ENCODE measurements around the gene DNAH5. TPM values are rescaled to one million over a fixed set of nuclear protein-coding genes. Genes with fewer than 3 reads are reported as not detected.

Gene DNAH5
- total RNA-seq, 1 donor = 1.3 TPM

GRCh38 chr5:13745508-13745907, 199.0 kb downstream of the DNAH5 start:
- no peak for TF ChIP-seq CTCF (IDR thresholded peaks at IDR 0.05; ENCODE audit: insufficient read depth, low read depth, low read length)
- no peak overlapping the region for H3K4me3 ChIP-seq (ENCODE audit: low read depth, low read length)
- DNase-seq (ENCODE audit: low read depth) = peak; percentile 6

DNA sequence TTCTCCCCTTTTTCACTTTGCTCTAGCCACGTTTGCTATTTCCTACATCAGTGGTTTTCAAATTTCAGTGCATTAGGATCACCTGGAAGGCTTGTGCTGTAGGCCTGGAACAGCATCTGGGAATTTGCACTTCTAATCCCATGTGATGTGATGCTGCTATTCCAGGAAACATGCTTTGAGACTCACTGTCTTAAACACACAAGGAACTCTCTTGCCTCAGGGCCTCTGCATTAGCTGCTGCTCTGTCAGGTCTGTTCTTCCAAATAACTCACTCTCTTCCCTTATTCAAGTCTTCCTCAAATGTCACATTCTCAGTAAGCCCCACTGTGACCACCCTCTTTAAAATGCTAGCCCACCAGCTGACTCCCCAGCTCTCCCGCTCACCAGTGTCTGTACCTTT, 204.0 kb downstream of the DNAH5 start:
- H3K4me3 ChIP-seq (ENCODE audit: low read depth, low read length) = no peak overlapping the region
- DNase-seq (ENCODE audit: low read depth) = no peak
- no peak for TF ChIP-seq CTCF (IDR thresholded peaks at IDR 0.05; ENCODE audit: insufficient read depth, low read depth, low read length)

- H3K4me3 ChIP-seq (ENCODE audit: low read depth, low read length) = no peak overlapping the region
- DNase-seq (ENCODE audit: low read depth) = no peak
- no peak for TF ChIP-seq CTCF (IDR thresholded peaks at IDR 0.05; ENCODE audit: insufficient read depth, low read depth, low read length)
Observed at GRCh38 chr5:13739479-13739878, 205.0 kb downstream of the DNAH5 start.

- H3K4me3 ChIP-seq (ENCODE audit: low read depth, low read length) = no peak overlapping the region
- no peak for DNase-seq (ENCODE audit: low read depth)
- no peak for TF ChIP-seq CTCF (IDR thresholded peaks at IDR 0.05; ENCODE audit: insufficient read depth, low read depth, low read length)
Observed at GRCh38 chr5:13735691-13736090, 208.8 kb downstream of the DNAH5 start.

GRCh38 chr5:13731121-13731628, 213.3 kb downstream of the DNAH5 start:
- TF ChIP-seq CTCF (IDR thresholded peaks at IDR 0.05; ENCODE audit: insufficient read depth, low read depth, low read length) = no peak
- DNase-seq (ENCODE audit: low read depth) = no peak

GRCh38 chr5:13708906-13709305, 235.6 kb downstream of the DNAH5 start:
- no peak for TF ChIP-seq CTCF (IDR thresholded peaks at IDR 0.05; ENCODE audit: insufficient read depth, low read depth, low read length)
- no peak overlapping the region for H3K4me3 ChIP-seq (ENCODE audit: low read depth, low read length)
- DNase-seq (ENCODE audit: low read depth) = no peak

More at GRCh38 chr5:13731121-13731628, 213.3 kb downstream of the DNAH5 start:
- H3K4me3 ChIP-seq (ENCODE audit: low read depth, low read length) = no peak overlapping the region

DNA sequence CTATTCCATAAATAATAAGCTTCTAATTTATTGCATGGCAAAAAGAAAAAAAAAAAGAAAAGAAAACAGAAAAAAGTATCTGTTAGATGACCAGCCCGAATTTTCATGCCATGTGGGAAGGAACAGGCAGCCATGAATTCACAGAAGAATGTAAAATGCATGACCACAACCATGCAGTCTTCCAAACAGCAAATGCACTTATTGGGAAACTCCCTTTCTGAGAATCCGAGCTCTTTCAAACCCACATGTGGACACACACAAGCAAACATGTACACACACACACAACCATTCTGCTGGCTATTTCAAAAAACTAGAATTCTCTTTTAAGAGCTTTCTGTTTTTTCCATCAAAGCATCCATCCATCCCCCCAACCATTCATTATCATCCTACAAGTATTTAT, 236.1 kb downstream of the DNAH5 start:
- DNase-seq (ENCODE audit: low read depth) = no peak
- no peak for TF ChIP-seq CTCF (IDR thresholded peaks at IDR 0.05; ENCODE audit: insufficient read depth, low read depth, low read length)
- H3K4me3 ChIP-seq (ENCODE audit: low read depth, low read length) = no peak overlapping the region
